ENCODE data around the gene FAM161A.

DNA sequence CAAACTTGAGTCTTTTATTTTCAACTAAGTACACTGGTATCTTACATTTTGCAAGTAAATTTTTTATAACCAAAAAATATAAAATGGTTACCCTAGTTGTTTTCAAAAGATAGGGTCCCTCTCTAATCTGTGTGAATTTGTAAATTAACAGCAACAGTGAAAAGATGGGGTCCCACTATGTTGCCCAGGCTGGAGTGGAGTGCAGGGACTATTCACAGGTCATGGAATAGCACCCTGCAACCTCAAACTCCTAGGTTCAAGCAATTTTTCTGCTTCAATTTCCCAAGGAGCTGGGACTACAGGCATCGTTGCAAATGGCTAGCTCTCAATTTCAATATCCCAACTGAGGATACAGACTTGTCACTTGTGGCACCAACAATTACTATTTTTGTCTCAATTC, 22.5 kb upstream of the FAM161A start:
- TF ChIP-seq CREB1 (IDR thresholded peaks at IDR 0.05; ENCODE audit: low read depth): no peak
- no peak for TF ChIP-seq CEBPB (IDR thresholded peaks at IDR 0.05)
- no peak for TF ChIP-seq YY1 (IDR thresholded peaks at IDR 0.05; ENCODE audit: low read depth)

Data from Ishikawa (cell line).